HepG2 (cell line): ENCODE measurements around the gene CD44. TPM values are rescaled to one million over a fixed set of nuclear protein-coding genes. Genes with fewer than 3 reads are reported as not detected.

Source experiments
- ATAC-seq: fragments of 200-7000 bp; cut with Tn5 transposase; 3 replicates; pipeline ENCODE4 v1.9.1; 2020; ENCODE audit warnings: mild to moderate bottlenecking, moderate library complexity
- BruUV-seq: library from RNA; stranded (reverse); fragments of 400-500 nt; replicated peaks from 2 replicates; lab custom pipeline; 2021; lab: Mats Ljungman, UMichigan
- CTCF ChIA-PET: fragments of 300-600 bp; formaldehyde crosslinking; extraction: SDS; loops from one replicate; lab custom pipeline; 2021; ENCODE audit warnings: low total read pairs, inconsistent platforms, low intra/inter-chr PET ratio; lab: Yijun Ruan, JAX
- POLR2A ChIA-PET: fragments of 350-600 bp; sonication (Branson Sonifier 250); formaldehyde crosslinking; loops from one replicate; lab custom pipeline; 2020; ENCODE audit warnings: antibody characterized with exemption, inconsistent platforms; lab: Yijun Ruan, JAX
- DNase-seq: peaks from one replicate; pipeline ENCODE4 v3.0.0-alpha.2; 2015; ENCODE audit warnings: low spot score
- FAIRE-seq: peaks from 3 replicates; lab custom pipeline; 2011; peaks lifted over from hg19 to GRCh38; lab: Jason Lieb, UNC
- H2AFZ ChIP-seq: one replicate; pipeline ENCODE4 v1.6.1; 2011; ENCODE audit warnings: low read length, inconsistent platforms
- H3K27ac ChIP-seq: fragments of 300-600 bp; 3 replicates; pipeline ENCODE4 v1.8.0; 2011; ENCODE audit warnings: mixed run types, mild to moderate bottlenecking, mixed read lengths, low read length, inconsistent platforms; ENCODE audit not compliant: insufficient read depth; ENCODE audit errors: extremely low read length
- H3K27me3 ChIP-seq, 2 experiments: fragments of 200-600 bp in 1 of 2; 2 replicates in 1 of 2; 3 replicates in 1 of 2; pipeline versions ENCODE4 v1.6.0 to v1.8.0; 2011; ENCODE audit warnings: low read length in 2 of 2, mild to moderate bottlenecking in 2 of 2, moderate library complexity in 2 of 2, inconsistent platforms in 1 of 2; ENCODE audit not compliant: insufficient read depth in 2 of 2, control insufficient read depth in 1 of 2
- H3K36me3 ChIP-seq, 2 experiments: fragments of 200-600 bp in 1 of 2; replicated peaks in 1 of 2; 2 replicates in 1 of 2; 3 replicates in 1 of 2; pipeline versions ENCODE4 v1.5.1 to v1.8.0; 2011; ENCODE audit warnings: low read length in 2 of 2, inconsistent platforms in 1 of 2; ENCODE audit not compliant: insufficient read depth in 2 of 2, control insufficient read depth in 1 of 2
- H3K4me1 ChIP-seq: 2 replicates; pipeline ENCODE4 v1.5.1; 2012; ENCODE audit warnings: low read length, inconsistent platforms; ENCODE audit not compliant: insufficient read depth
- H3K4me2 ChIP-seq: 2 replicates; pipeline ENCODE4 v1.6.0; 2011; ENCODE audit warnings: low read depth, low read length, inconsistent platforms
- H3K4me3 ChIP-seq, 3 experiments: fragments of 200-600 bp in 1 of 3; sonication (generic), shearing (Covaris generic) in 1 of 3; replicated peaks in 1 of 3; 2 replicates each; pipeline ENCODE4 v1.5.1; 2011 to 2016; ENCODE audit warnings: low read length in 3 of 3, inconsistent platforms in 2 of 3, low read depth in 2 of 3, mild to moderate bottlenecking in 2 of 3, control low read depth in 1 of 3, mixed read lengths in 1 of 3; ENCODE audit not compliant: insufficient read depth in 1 of 3
- H3K79me2 ChIP-seq: one replicate; pipeline ENCODE4 v1.6.1; 2011; ENCODE audit warnings: low read length, inconsistent platforms; ENCODE audit not compliant: insufficient read depth
- H3K9ac ChIP-seq: 2 replicates; pipeline ENCODE4 v1.6.0; 2011; ENCODE audit warnings: mild to moderate bottlenecking, low read depth, low read length, inconsistent platforms; ENCODE audit not compliant: insufficient read depth
- H3K9me3 ChIP-seq: 2 replicates; pipeline ENCODE4 v1.5.1; 2012; ENCODE audit warnings: mild to moderate bottlenecking, low read length
- H4K20me1 ChIP-seq: 2 replicates; pipeline ENCODE4 v1.6.0; 2011; ENCODE audit warnings: inconsistent platforms, mild to moderate bottlenecking, low read length, moderate library complexity; ENCODE audit not compliant: insufficient read depth
- GFI1 ChIP-seq: sonication (generic); formaldehyde crosslinking; IDR thresholded peaks from 2 replicates; pipeline ENCODE4 v1.5.0; 2020; ENCODE audit warnings: missing genetic modification reagents, mild to moderate bottlenecking, borderline replicate concordance
- GLMP ChIP-seq: sonication (generic); formaldehyde crosslinking; IDR thresholded peaks from 2 replicates; pipeline ENCODE4 v1.9.0; 2021; ENCODE audit warnings: missing genetic modification reagents, mild to moderate bottlenecking, borderline replicate concordance
- GRHL1 ChIP-seq: sonication (generic); formaldehyde crosslinking; conservative IDR thresholded peaks from 2 replicates; pipeline ENCODE4 v1.8.0; 2022; ENCODE audit warnings: missing genetic modification reagents
- KAT2B ChIP-seq: fragments of 150-350 bp; IDR thresholded peaks from 2 replicates; pipeline ENCODE4 v1.6.1; 2014; ENCODE audit warnings: low read depth, low read length, borderline replicate concordance
- KDM2A ChIP-seq: sonication (generic); formaldehyde crosslinking; IDR thresholded peaks from 2 replicates; pipeline ENCODE4 v1.4.0; 2020; ENCODE audit warnings: low read depth, missing genetic modification reagents, borderline replicate concordance
- KLF15 ChIP-seq: sonication (generic); formaldehyde crosslinking; IDR thresholded peaks from 2 replicates; pipeline ENCODE4 v1.8.1; 2023; ENCODE audit warnings: borderline replicate concordance, mild to moderate bottlenecking, inconsistent platforms, missing genetic modification reagents, mixed read lengths
- MTA1 ChIP-seq: sonication (generic); formaldehyde crosslinking; IDR thresholded peaks from 2 replicates; pipeline ENCODE4 v1.4.0; 2020; ENCODE audit warnings: missing genetic modification reagents, mild to moderate bottlenecking, borderline replicate concordance
- PHF8 ChIP-seq: sonication (generic); formaldehyde crosslinking; IDR thresholded peaks from 2 replicates; pipeline ENCODE4 v1.5.0; 2020; ENCODE audit warnings: missing genetic modification reagents
- SAFB2 ChIP-seq: sonication (generic); formaldehyde crosslinking; IDR thresholded peaks from 2 replicates; pipeline ENCODE4 v1.5.1; 2020; ENCODE audit warnings: missing genetic modification reagents, low read depth, mild to moderate bottlenecking, borderline replicate concordance
- ZFP37 ChIP-seq: sonication (generic); formaldehyde crosslinking; IDR thresholded peaks from 2 replicates; pipeline ENCODE4 v1.4.0; 2020; ENCODE audit warnings: missing genetic modification reagents, borderline replicate concordance
- ZKSCAN5 ChIP-seq: sonication (generic); formaldehyde crosslinking; IDR thresholded peaks from 2 replicates; pipeline ENCODE4 v1.5.1; 2020; ENCODE audit warnings: mild to moderate bottlenecking, missing genetic modification reagents
- ZNF570 ChIP-seq: sonication (generic); formaldehyde crosslinking; IDR thresholded peaks from 2 replicates; pipeline ENCODE4 v1.4.0; 2020; ENCODE audit warnings: mild to moderate bottlenecking, missing genetic modification reagents, borderline replicate concordance
- ZNF580 ChIP-seq: IDR thresholded peaks from 2 replicates; pipeline ENCODE4 v1.6.1; 2016; ENCODE audit warnings: low read depth, borderline replicate concordance
- ZNF776 ChIP-seq: sonication (generic); formaldehyde crosslinking; IDR thresholded peaks from 2 replicates; pipeline ENCODE4 v1.4.0; 2020; ENCODE audit warnings: mild to moderate bottlenecking, missing genetic modification reagents
- ZNF784 ChIP-seq: sonication (generic); formaldehyde crosslinking; IDR thresholded peaks from 2 replicates; pipeline ENCODE4 v1.5.1; 2020; ENCODE audit warnings: missing genetic modification reagents, mild to moderate bottlenecking, borderline replicate concordance
- WGBS: methylation state at CpG from one replicate; pipeline ENCODE4 v1.1.6; 2017; ENCODE audit warnings: low lambda C conversion rate; 5-methylcytosine and 5-hydroxymethylcytosine counted together
- in situ Hi-C: cut with HindIII; loops from 2 replicates; pipeline ENCODE4 v1.10.0; 2017; ENCODE audit warnings: low pct_unique_long_range_greater_than_20kb; ENCODE audit not compliant: extremely low pct_ligation_motif_present
- intact Hi-C: fragments of 100-400 bp; cut with micrococcal nuclease; formaldehyde crosslinking; loops from one replicate; pipeline ENCODE4 v1.10.0; 2022; ENCODE audit not compliant: unreplicated experiment
- polyA plus RNA-seq, 8 experiments: library from polyadenylated mRNA; depleted of rRNA in 3 of 8; stranded (reverse) in 7 of 8; unstranded in 1 of 8; fragments of >200 nt; fragmentation: Illumina TruSeq in 4 of 8; extraction: Trizol in 4 of 8; gene quantifications; 2 replicates each; pipeline versions ENCODE4 v1.2.1 to v1.2.3, GENCODE V29; 2011 to 2016; ENCODE audit warnings: low read depth in 4 of 8, missing spikeins in 1 of 8, mixed read lengths in 1 of 8; ENCODE audit not compliant: insufficient read depth in 1 of 8
- total RNA-seq, 5 experiments: library from RNA; depleted of rRNA; stranded (reverse); fragments of >200 nt; fragmentation: Illumina TruSeq; extraction: Trizol; gene quantifications; 2 replicates each; pipeline ENCODE4 v1.2.3, GENCODE V29; 2016; ENCODE audit warnings: low read depth in 1 of 5

The CD44 gene
- total and polyA plus RNA-seq, 2 of the 13 experiments (the other 11 are each of a cell fraction or from before 2014, with no cell fraction given): 0.02 to 0.11 TPM

GRCh38 chr11:35183326-35183925 lies 44.5 kb downstream of the CD44 start:
- Histone ChIP-seq H3K9ac (no peak overlapping the region), H3K4me1 (no peaks in the 10 kb centered on the region), H3K4me3 (no peak overlapping the region), H3K27me3 (no peaks in the 10 kb centered on the region)
- BruUV-seq: no TSS peak
- CTCF ChIA-PET: no interaction called here
- 4% methylated on average over 2 of the region's 2 CpGs for WGBS
- in situ Hi-C loops: no loop called here
- TF ChIP-seq ZKSCAN5 (CRISPR knock-in tag) (no peak), KLF15 (CRISPR knock-in tag) (no peak), KAT2B (no peak), KDM2A (CRISPR knock-in tag) (no peak), ZNF570 (CRISPR knock-in tag) (no peak), ZNF580 (CRISPR knock-in tag) (no peak), PHF8 (CRISPR knock-in tag) (no peak), MTA1 (CRISPR knock-in tag) (no peak)
- TF ChIP-seq, all 625 proteins: peak for 0
- DNase-seq: no peak
- no peak for FAIRE-seq
- Histone ChIP-seq H3K79me2 (no peaks in the 10 kb centered on the region), H3K9me3 (no peaks in the 10 kb centered on the region), H4K20me1 (no peaks in the 10 kb centered on the region), H3K4me2 (no peak overlapping the region), H3K36me3 (no peaks in the 10 kb centered on the region), H3K27ac (no peak overlapping the region), H2AFZ (no peak overlapping the region)
- intact Hi-C loops: no loop called here
- no peak for ATAC-seq
- POLR2A ChIA-PET: no interaction called here

GRCh38 chr11:35185696-35186095 lies 46.7 kb downstream of the CD44 start:
- no peak for FAIRE-seq
- H3K27me3 ChIP-seq: no peaks in the 10 kb centered on the region
- peaks cover 13% of the 10 kb centered on the region for H3K4me1 ChIP-seq
- in situ Hi-C loops: no loop called here
- CTCF ChIA-PET: no interaction called here
- H3K79me2 ChIP-seq: no peaks in the 10 kb centered on the region
- H3K9ac ChIP-seq: no peak overlapping the region
- no peak overlapping the region for H3K27ac ChIP-seq
- H3K9me3 ChIP-seq: no peaks in the 10 kb centered on the region
- no peak for ATAC-seq
- H3K4me3 ChIP-seq: no peak overlapping the region
- H4K20me1 ChIP-seq: no peaks in the 10 kb centered on the region
- POLR2A ChIA-PET: no interaction called here
- BruUV-seq: no TSS peak
- H3K4me2 ChIP-seq: no peak overlapping the region
- no peak overlapping the region for H2AFZ ChIP-seq
- intact Hi-C loops: no loop called here
- no peaks in the 10 kb centered on the region for H3K36me3 ChIP-seq
- no peak for DNase-seq
- 24% methylated on average over 2 of the region's 2 CpGs for WGBS
- TF ChIP-seq GRHL1 (CRISPR knock-in tag) (no peak), SAFB2 (no peak), GFI1 (CRISPR knock-in tag) (no peak), ZNF776 (CRISPR knock-in tag) (no peak), ZFP37 (CRISPR knock-in tag) (no peak), ZNF784 (no peak), GLMP (no peak)
